GM19468 (cell line): ENCODE measurements around the gene EEA1.
A peak's percentile ranks its signal among the peaks of the same experiment; 100 is the strongest.
"Not testable (repeated sequence)": the region's sequence is repeated elsewhere in the genome, so short reads cannot be mapped to it uniquely, and the experiment has no call there.

Experiments
- ATAC-seq: cut with Tn5 transposase; IDR thresholded peaks from one replicate; pipeline ENCODE4 v1.9.1; 2021; ENCODE audit warnings: mild to moderate bottlenecking, moderate library complexity, moderate number of reproducible peaks; ENCODE audit not compliant: unreplicated experiment; ENCODE audit errors: extremely low read depth

EEA1 gene

DNA sequence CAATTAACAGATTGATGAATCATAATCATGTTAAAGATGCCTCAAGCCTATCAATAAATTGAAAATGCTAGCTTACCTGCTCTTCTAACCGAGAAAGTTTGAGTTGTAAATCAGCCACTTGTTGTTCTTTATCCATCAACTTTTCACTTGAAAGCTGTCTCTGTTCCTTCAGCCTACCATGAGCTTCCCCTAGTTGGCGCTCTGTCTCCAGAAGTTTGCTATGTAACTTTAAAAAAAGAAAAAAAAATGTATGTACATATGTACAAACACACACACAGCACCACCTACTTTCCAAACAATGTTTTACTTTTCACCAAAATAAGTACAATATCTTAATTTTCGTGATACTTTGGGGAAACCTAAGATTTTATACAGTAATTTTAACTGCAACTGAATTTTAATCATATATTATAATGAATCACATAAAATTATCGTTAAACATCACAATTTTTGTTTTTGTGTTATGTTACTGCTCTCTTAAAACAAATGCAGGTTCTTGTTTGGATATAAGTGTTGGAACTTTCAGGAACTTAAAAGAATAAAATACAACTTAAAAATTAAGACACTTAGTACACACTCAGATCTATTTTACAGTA lies 101.2 kb downstream of the EEA1 start:
- ATAC-seq: no peak

DNA sequence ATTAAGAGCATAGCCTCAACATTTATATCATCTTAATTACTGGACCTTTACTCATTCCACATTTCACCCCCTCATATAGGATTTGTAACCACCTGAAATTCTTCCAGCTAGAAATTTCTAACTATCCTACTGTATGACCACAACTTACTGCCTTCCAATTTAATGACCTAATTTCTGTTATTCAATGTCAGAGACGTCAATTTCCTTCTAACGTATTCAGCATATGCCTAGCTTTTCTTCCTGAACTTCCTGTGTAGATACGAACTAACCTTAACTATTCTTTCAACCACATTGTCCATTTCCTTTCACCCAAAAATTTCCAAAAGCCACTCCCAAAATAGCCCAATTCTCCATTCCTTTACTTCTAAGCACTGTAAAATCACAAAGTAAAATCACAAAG lies 108.0 kb downstream of the EEA1 start:
- ATAC-seq: no peak

DNA sequence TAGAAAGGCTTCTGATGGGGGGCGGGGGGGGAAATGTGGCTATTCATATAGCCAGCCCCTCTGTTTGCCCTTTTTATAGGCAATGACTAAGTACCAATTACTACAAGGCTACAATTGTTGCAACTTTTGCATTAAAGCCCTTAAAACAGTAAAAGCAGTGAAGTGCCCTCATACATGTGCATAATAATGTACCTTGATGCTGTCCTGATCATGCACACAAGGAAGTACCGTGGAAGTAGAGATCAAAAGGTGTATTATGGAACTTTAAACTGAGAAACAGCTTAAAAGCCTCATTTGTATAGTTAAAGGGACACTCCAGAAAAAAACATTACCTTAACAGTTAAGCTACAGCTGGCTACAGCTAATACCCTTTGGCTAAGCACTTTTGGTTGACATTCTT lies 114.5 kb downstream of the EEA1 start:
- ATAC-seq: no peak

DNA sequence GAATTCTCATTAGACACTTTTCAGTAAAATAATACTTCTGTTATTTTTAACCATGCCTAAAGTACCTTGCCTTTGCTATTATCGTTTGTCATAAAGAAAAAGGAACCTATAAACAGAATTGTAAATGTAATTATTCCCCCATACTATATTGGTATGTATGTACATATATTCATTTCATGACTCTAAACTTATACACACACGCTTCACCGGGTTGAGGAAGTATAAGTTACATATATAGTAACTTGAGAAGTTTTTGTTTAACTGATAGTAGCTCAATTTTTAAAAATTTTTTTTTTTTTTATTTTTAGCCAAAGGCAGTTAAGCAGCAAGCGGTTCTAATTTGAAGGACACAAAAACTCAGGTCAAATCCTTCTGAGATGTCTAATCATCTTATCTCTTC lies 118.7 kb downstream of the EEA1 start:
- peak; percentile 38 for ATAC-seq

DNA sequence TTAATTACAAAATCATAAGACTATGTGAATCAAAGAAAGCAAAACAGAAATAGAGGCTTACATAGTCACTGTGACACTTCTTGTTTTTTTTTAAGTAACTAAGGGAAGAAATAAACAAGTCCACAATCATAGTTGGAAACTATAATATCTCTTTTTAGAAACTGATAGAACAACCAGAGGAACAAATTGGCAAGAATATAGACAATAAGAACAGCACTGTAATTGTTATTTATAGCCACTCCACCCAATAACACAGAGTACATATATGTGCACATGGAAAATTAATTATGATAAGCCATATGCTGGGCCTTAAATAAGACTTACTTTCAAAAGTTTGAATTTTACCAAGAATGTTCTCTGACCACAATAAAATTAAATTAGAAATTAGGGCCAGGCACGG lies 125.2 kb downstream of the EEA1 start:
- no peak for ATAC-seq

DNA sequence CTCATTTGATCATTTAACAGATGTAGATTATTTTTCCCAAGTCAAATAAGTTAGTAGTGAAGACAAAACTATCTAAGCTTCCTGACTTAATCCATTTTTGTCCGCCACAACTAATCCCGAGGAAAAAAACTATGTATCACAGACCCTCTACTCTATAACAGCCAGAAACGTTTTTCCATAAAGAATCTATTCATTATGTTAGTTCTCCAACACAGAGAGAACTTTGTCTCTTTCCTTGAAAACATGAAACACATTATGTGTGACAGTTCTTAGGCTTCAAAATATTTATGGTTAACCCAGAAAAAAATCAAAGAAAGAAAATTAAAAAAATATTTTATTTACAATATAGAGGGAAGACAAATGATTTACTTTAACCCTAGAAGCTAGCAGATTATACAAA lies 126.2 kb downstream of the EEA1 start:
- ATAC-seq: no peak

DNA sequence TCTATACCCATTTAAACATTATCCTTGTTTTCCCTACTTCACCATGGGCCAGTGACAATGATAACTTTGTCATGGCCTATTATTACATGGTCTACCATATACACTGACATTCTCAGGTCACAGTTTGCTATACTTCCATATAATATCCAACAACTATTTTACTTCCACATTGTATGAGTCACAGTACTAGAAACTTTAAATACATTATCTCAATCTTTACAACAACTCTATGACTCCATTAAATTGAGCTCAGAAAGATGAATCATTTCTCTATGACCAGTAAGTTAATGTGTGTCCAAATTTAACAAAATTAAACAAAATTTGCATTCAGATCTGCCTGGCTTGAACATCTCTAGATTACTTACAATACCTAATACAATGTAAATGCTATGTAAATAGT lies 132.4 kb downstream of the EEA1 start:
- no peak for ATAC-seq

DNA sequence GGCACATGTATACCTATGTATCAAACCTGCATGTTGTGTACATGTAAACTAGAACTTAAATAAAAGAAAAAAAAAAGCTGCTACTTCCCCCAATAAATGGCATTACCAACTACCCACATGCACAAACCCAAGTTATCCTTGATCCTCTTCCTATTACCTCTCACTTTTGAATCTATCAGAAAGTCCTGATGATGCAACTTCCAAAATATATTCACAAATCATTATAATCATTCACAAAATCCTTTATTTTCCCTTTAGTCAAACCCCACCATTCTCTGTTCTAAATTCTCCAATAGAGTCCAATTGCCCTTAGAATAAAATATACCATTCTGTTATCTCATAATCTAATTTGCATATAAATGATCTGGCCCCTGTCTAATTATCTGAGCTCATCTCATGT lies 134.3 kb downstream of the EEA1 start:
- no peak for ATAC-seq

DNA sequence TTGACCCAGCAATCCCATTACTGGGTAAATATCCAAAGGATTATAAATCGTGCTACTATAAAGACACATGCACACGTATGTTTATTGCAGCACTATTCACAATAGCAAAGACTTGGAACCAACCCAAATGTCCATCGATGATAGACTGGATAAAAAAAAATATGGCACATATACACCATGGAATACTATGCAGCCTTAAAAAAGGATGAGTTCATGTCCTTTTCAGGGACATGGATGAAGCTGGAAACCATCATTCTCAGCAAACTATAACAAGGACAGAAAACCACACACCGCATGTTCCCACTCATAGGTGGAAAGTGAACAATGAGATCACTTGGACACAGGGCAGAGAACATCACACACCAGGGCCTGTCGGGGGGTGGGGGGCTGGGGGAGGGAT lies 134.7 kb downstream of the EEA1 start:
- ATAC-seq: not testable (repeated sequence)

DNA sequence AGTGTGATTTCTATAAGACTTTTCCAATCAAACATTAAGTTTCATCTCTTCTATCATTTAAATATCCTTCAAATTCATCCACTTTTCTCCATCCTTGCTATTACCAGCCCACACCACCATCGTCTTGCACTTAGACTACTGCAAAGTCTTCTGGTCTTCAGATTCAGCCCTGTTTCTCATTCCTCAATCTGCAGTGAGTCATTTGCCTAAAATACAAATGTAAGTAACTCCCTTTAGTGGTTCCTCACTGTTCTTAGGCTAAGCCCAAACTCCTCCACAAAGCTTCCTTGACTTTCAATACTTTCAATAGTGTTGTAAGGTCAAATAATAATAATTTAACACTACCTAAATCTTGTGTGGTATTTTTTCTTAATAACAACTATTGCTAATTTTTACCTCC lies 143.1 kb downstream of the EEA1 start:
- no peak for ATAC-seq

DNA sequence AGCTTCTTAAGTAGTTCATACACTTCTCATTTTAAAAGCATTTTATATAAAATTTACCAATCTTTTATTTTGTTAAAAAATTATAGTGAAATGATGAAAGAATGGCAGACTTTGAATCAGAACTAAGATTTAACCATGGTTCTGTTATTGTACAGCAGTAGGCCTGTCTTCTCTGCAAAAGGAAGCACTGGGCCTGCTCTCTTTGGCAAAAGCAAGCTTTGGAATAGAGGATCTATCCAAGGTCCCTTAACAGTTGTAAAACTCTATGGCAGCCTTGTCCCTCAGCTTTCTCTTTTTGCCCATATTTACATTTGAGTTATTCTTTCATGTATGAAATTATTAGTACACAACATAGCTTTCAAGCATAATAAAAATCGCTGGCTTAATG lies 143.5 kb downstream of the EEA1 start:
- no peak for ATAC-seq

DNA sequence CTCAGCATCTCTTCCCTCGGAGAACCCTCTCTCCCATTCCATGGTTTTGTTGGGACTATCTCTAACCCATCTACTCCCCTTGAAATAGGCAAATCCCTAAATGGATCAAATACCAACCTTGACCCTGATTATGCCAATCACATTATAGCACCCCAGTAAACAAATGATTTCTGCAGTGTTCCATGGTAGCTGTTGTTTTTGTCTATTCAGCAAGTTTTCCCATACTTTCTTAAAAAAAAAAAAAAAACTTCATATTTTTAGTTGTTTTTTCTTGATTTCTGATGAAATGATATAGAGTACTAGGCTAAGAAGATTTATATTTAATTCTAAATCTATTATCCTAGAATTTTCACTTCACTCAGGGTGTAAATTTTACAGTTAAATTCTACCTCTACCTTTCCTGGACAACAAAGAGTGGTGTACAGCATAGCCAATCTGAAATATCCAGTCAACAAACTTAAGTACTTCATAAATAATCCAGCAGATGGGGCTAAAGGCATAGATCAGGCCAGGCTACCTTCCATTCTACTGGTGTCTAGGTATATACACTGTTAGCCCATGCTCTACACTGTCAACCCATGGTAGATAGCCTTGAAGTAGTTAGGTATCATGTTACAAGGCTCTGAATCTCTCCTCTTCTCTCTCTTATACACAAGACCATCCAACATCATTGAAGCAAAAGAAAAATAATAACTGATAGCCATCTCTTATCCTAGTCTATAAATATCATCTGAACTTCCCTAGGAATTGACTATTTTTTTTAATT lies 144.1 kb downstream of the EEA1 start:
- peak; percentile 87 for ATAC-seq

DNA sequence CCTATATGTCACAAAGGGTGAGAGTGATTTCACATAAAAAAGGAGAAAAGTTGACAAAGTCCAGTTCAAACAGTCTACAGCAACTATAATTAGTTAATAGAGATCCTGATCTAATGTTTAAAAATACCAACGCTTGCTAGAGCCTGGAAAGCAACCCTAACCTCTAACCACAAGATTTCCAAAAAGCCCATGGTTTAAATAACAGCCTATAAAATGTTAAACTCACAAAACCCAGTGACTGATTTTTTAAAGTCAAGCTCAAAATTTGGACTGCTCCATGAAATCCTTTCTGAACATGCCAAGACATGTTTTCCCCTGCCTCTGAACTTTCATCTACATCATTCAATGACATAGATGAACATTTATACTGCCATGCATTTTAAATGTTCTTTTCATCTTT lies 144.7 kb downstream of the EEA1 start:
- ATAC-seq: no peak

DNA sequence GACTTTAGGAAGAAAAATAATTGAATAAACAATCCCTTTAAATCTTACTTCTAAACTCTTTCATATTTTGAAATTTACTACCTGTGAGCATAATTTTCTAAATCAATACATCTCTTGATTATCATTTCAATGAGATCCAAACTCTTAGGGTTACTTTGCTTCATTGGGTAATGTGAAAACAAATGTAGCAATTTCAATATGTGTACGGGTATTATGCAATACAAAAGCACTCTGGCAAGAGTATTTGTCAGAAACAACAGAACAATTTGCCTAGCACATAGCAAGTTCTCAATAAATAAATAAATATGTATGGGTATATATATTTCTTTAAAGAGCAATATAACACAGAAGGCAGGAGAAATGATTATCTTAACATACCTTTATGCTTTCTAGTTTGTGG lies 149.2 kb downstream of the EEA1 start:
- ATAC-seq: no peak

DNA sequence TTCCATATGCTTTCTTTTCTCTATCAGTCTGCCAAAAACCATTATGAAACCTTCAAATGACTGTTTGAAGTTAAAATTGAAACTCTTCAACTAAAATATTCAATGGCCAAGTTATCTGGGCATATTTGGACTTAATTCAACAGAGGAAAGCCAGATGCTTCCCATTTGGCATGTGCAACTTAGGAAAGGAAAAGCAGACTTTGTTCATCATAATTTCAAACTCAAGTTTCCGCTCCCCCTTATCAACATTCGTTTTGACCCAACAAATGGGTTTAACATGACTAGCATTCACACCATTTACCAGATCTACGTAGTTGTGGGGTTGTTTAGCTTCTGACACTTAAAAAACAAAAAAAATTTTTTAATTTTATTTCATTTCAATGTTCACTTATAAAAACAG lies 150.6 kb downstream of the EEA1 start:
- no peak for ATAC-seq

DNA sequence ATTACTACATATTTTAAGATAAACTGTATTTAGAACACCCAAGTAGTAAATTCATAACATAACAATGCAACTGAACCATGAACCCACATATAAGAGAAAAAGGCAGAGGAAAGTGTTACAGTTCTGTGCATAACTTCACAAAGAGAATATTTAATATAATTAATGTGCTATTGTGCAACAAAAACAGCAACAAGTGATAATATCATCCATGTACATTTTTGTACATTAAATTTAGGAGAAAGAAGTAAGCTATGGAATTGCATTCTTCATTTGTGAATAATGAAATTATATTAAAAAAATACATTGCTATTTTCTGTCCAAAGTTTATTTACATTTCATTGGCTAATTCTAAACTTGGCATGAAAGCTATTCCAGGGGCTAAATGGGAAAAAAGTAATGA lies 153.7 kb downstream of the EEA1 start:
- no peak for ATAC-seq

DNA sequence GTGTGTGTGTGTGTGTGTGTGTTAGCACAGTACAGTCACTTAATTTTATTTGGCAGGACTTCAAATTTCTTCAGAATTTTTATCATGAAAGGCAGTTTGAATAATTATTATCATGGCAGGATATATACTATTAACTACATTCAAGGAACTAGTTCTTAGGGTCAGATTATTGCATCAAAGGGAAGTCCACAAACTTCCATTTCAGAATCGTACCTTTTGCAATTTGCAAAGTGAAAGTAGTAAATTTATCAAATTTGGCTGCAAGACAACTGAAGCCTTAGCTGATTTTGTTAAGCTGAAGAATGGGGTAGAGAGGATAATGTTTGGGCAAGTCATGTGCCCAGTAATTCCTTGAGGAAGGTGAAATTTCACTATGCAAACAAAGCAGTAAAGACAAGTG lies 158.1 kb downstream of the EEA1 start:
- no peak for ATAC-seq

DNA sequence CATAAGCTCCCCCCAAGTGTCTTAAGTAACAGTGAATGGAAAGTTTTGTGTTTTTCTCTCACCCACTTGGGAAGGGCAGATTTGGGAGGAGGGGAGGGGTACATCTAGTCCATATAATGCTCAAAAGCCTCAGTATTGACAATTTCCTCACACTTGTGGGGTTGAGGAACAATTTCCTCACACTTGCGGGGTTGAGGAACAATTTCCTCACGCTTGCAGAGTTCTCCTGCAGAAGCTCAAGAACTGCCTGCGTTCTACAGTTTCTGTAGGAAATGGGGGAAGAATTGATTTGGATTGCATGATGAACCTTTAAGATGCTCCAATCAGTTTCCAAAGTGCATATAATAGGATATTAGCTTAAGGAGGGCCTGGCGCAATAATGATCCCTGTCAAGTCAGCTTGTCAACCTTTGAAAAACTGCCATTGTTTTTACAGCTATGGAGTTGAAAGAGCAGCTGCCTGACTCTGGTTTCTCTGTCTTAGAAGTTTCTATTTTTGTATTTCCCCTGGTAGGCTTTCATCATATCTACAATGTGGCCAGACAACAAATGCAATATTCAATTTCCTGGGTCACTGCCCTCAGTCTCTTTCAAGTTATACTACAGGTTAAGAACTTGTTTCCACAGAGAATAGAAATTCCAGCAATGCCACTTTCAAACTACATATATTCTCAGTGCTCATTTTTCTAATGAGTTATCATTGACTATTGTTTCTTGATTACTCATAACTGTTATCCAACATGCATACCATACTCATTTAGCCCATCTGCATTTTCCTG lies 159.8 kb downstream of the EEA1 start:
- ATAC-seq: peak; percentile 65

DNA sequence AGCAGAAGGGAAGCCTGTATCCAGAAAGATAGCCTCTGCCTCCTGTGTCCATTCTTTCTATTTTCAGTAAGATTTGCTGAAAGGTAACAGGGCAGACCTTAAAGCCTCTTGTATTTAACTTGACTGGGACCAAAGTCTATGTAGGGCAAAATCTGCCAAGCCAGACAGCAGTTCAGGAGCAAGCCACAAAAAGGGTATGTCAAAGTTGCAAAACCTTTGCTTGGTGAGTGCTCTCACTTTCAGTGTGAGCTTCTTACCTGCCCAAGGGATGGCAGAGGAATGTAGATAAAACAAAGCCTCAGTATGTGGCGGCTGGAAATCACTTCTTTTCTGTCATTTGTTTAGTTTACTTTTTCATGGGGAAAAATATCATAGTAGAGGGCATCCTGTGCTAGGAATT lies 163.2 kb downstream of the EEA1 start:
- no peak for ATAC-seq

DNA sequence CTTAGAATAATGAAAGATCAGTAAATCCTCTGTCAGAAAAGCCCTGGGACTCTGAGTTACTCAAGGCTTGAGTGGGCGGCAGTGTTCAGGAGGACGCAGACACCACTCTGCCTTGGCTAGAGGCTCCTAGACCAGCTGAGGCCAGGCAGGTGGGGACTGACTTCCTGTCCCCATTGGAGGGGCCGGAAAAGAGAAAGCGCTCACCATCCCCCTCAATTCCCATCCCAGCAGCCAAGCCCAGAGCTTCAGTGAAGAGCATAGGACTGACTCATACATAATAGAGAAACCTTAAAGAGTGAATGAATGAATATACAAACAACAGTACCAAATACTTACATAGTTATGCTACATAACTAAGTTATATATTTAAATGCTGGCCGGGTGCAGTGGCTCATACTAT lies 164.3 kb downstream of the EEA1 start:
- ATAC-seq: no peak

DNA sequence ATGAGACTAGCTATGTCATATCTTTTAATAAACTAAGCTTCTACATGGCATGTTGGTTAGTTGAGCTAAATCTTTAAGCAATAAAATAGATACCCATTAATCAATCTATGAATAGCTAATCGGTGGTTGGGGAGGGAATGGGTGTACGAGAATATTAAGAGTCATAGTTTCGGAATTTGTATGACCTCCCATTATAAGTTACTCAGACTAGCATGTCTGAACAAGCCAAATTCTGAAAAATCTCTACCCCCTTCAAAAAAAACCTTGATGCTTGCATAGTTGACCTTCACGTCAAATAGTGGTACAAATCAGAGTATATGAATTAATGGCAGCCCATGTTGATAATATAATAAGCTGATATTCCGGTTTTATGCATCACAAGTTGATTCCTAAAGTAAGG lies 166.3 kb downstream of the EEA1 start:
- ATAC-seq: no peak
